Activated B cell treated with CpG ODN at 0.5 μM for 24 hours (primary cell): ENCODE data around the gene MALSU1. TPM values are rescaled to one million over a fixed set of nuclear protein-coding genes. Genes with fewer than 3 reads are reported as not detected.

Experiments used
- ATAC-seq: fragments of 200-7000 bp; cut with Tn5 transposase; one replicate; pipeline ENCODE4 v1.10.0; 2021; ENCODE audit warnings: low read depth, mild to moderate bottlenecking, moderate library complexity
- CTCF ChIA-PET: fragments of 350-600 bp; sonication (Branson Sonifier 250); formaldehyde crosslinking; loops from one replicate; lab custom pipeline; 2021; ENCODE audit warnings: antibody characterized with exemption; lab: Charles Lee
- POLR2A ChIA-PET: fragments of 350-600 bp; sonication (Branson Sonifier 250); formaldehyde crosslinking; loops from one replicate; lab custom pipeline; 2021; ENCODE audit warnings: antibody characterized with exemption; lab: Charles Lee
- DNase-seq: peaks from one replicate; pipeline ENCODE4 v3.0.0; 2022
- H3K27ac Mint-ChIP-seq: one replicate; pipeline ENCODE4 v1.8.0; 2020; ENCODE audit warnings: mixed read lengths
- H3K27me3 Mint-ChIP-seq: one replicate; pipeline ENCODE4 v1.8.0; 2021; ENCODE audit warnings: mixed read lengths
- H3K36me3 Mint-ChIP-seq: one replicate; pipeline ENCODE4 v1.8.0; 2021; ENCODE audit warnings: low read depth, mixed read lengths
- H3K4me1 Mint-ChIP-seq: one replicate; pipeline ENCODE4 v1.8.0; 2021; ENCODE audit warnings: mixed read lengths
- H3K4me3 Mint-ChIP-seq: one replicate; pipeline ENCODE4 v1.8.0; 2020; ENCODE audit warnings: mild to moderate bottlenecking, mixed read lengths
- H3K9me3 Mint-ChIP-seq: one replicate; pipeline ENCODE4 v1.8.0; 2020; ENCODE audit warnings: mixed read lengths
- CTCF ChIP-seq: fragments of 200-600 bp; IDR thresholded peaks from one replicate; pipeline ENCODE4 v1.8.0; 2022; ENCODE audit warnings: antibody characterized with exemption, mild to moderate bottlenecking
- intact Hi-C: fragments of 100-400 bp; cut with micrococcal nuclease; formaldehyde crosslinking; loops from one replicate; pipeline ENCODE4 v1.15.1; 2024
- total RNA-seq: library from RNA; stranded (reverse); gene quantifications from 2 replicates; pipeline ENCODE4 v1.2.3, GENCODE V29; 2022

Gene MALSU1
- total RNA-seq, 1 donor from 2014 or later, result 42.6 TPM

GRCh38 chr7:23347682-23348180 lies 48.6 kb downstream of the MALSU1 start:
- peak; percentile 38 for ATAC-seq
- peaks cover 30% of the 10 kb centered on the region for H3K4me1 Mint-ChIP-seq
- peak overlapping the region; percentile 41 for H3K27ac Mint-ChIP-seq
- H3K27me3 Mint-ChIP-seq, result no peaks in the 10 kb centered on the region
- intact Hi-C loops, result loop anchor here (2.0 kb wide), 1 partner anchor 13 kb away; no protein-coding TSS in a partner anchor
- no peak for DNase-seq
- H3K36me3 Mint-ChIP-seq, result peaks cover 2% of the 10 kb centered on the region
- CTCF ChIA-PET, result interaction anchor here (0.7 to 1.5 kb wide), 3 partner anchors 8 to 115 kb away, joined by 3 to 8 read pairs (median 3); no protein-coding TSS in a partner anchor
- H3K9me3 Mint-ChIP-seq, result no peaks in the 10 kb centered on the region
- no peak for TF ChIP-seq CTCF
- peak overlapping the region; percentile 44 for H3K4me3 Mint-ChIP-seq
- POLR2A ChIA-PET, result interaction anchor here (0.6 kb wide), 1 partner anchor 42 kb away, joined by 6 read pairs; no protein-coding TSS in a partner anchor

GRCh38 chr7:23349484-23350157 lies 50.5 kb downstream of the MALSU1 start:
- no peak for ATAC-seq
- intact Hi-C loops, result no loop called here
- no peak for DNase-seq
- Mint-ChIP-seq H3K27me3 (no peaks in the 10 kb centered on the region), H3K27ac (no peak overlapping the region), H3K4me3 (no peak overlapping the region), H3K4me1 (peaks cover 39% of the 10 kb centered on the region), H3K9me3 (no peaks in the 10 kb centered on the region), H3K36me3 (peaks cover 2% of the 10 kb centered on the region)
- POLR2A ChIA-PET, result no interaction called here
- CTCF ChIA-PET, result interaction anchor here (1.5 to 2.3 kb wide), 2 partner anchors 8 to 77 kb away, joined by 4 to 11 read pairs; no protein-coding TSS in a partner anchor
- TF ChIP-seq CTCF, result no peak

GRCh38 chr7:23350466-23350865 lies 51.3 kb downstream of the MALSU1 start:
- ChIA-PET POLR2A (no interaction called here), CTCF (interaction anchor here (1.5 to 2.3 kb wide), 2 partner anchors 8 to 78 kb away, joined by 4 to 11 read pairs; no protein-coding TSS in a partner anchor)
- Mint-ChIP-seq H3K4me1 (peaks cover 32% of the 10 kb centered on the region), H3K27ac (no peak overlapping the region), H3K4me3 (no peak overlapping the region), H3K36me3 (no peaks in the 10 kb centered on the region), H3K27me3 (no peaks in the 10 kb centered on the region), H3K9me3 (no peaks in the 10 kb centered on the region)
- intact Hi-C loops, result no loop called here
- ATAC-seq (no peak), DNase-seq (no peak)
- no peak for TF ChIP-seq CTCF

GRCh38 chr7:23353172-23353571 lies 54.0 kb downstream of the MALSU1 start:
- Mint-ChIP-seq H3K9me3 (no peaks in the 10 kb centered on the region), H3K36me3 (no peaks in the 10 kb centered on the region), H3K27me3 (no peaks in the 10 kb centered on the region), H3K4me1 (peaks cover 13% of the 10 kb centered on the region), H3K4me3 (no peak overlapping the region), H3K27ac (no peak overlapping the region)
- DNase-seq (no peak), ATAC-seq (peak; percentile 10)
- no peak for TF ChIP-seq CTCF
- ChIA-PET CTCF (interaction anchor here (0.8 to 1.6 kb wide), 2 partner anchors 167 to 194 kb away, joined by 3 read pairs; no protein-coding TSS in a partner anchor), POLR2A (interaction anchor here (1.1 kb wide), 1 partner anchor 116 kb away, joined by 3 read pairs; no protein-coding TSS in a partner anchor)
- intact Hi-C loops, result no loop called here

GRCh38 chr7:23356168-23356567 lies 57.0 kb downstream of the MALSU1 start:
- Mint-ChIP-seq H3K27me3 (no peaks in the 10 kb centered on the region), H3K36me3 (no peaks in the 10 kb centered on the region), H3K27ac (no peak overlapping the region), H3K9me3 (no peaks in the 10 kb centered on the region), H3K4me1 (peaks cover 13% of the 10 kb centered on the region), H3K4me3 (no peak overlapping the region)
- POLR2A ChIA-PET, result interaction anchor here (0.6 kb wide), 1 partner anchor 250 kb away, joined by 4 read pairs; no protein-coding TSS in a partner anchor
- ATAC-seq (no peak), DNase-seq (no peak)
- CTCF ChIA-PET, result interaction anchor here (0.8 to 1.4 kb wide), 5 partner anchors 9 to 190 kb away, joined by 3 to 4 read pairs (median 4); no protein-coding TSS in a partner anchor
- no peak for TF ChIP-seq CTCF
- intact Hi-C loops, result loop anchor here (2.0 kb wide), 1 partner anchor 75 kb away; no protein-coding TSS in a partner anchor
